ENCODE data around the gene OMP.
"Not testable (repeated sequence)": the region's sequence is repeated elsewhere in the genome, so short reads cannot be mapped to it uniquely, and the experiment has no call there.

- TF ChIP-seq BHLHE40 (IDR thresholded peaks at IDR 0.05; ENCODE audit: borderline replicate concordance); FOXM1 (IDR thresholded peaks at IDR 0.05; ENCODE audit: borderline replicate concordance); HDGF (IDR thresholded peaks at IDR 0.05; ENCODE audit: borderline replicate concordance); SUZ12 (IDR thresholded peaks at IDR 0.05); TARDBP (IDR thresholded peaks at IDR 0.05); SP1 (IDR thresholded peaks at IDR 0.05); NFRKB (IDR thresholded peaks at IDR 0.05): not testable (repeated sequence)
Measured at GRCh38 chr11:77097180-77097579, 5.5 kb upstream of the OMP start.

Data from HEK293T (cell line).